ENCODE data around the gene HACE1.
"Not testable (repeated sequence)": the region's sequence is repeated elsewhere in the genome, so short reads cannot be mapped to it uniquely, and the experiment has no call there.

Gene HACE1

GRCh38 chr6:104859225-104860146, at the start of gene HACE1:
Gene HACE1 (minus strand): TSS chr6:104859919. CDS start chr6:104859642, 277 bp downstream.
- H3K4me3 ChIP-seq (ENCODE audit: low read depth, low read length) = peak within 1 kb of the TSS; percentile 80
- ChIA-PET CTCF (interaction anchor here (1.3 to 1.6 kb wide), 2 partner anchors 8 to 220 kb away, joined by 3 to 4 read pairs; no protein-coding TSS in a partner anchor), POLR2A (no interaction called here)
- TF ChIP-seq, protein P1, sequence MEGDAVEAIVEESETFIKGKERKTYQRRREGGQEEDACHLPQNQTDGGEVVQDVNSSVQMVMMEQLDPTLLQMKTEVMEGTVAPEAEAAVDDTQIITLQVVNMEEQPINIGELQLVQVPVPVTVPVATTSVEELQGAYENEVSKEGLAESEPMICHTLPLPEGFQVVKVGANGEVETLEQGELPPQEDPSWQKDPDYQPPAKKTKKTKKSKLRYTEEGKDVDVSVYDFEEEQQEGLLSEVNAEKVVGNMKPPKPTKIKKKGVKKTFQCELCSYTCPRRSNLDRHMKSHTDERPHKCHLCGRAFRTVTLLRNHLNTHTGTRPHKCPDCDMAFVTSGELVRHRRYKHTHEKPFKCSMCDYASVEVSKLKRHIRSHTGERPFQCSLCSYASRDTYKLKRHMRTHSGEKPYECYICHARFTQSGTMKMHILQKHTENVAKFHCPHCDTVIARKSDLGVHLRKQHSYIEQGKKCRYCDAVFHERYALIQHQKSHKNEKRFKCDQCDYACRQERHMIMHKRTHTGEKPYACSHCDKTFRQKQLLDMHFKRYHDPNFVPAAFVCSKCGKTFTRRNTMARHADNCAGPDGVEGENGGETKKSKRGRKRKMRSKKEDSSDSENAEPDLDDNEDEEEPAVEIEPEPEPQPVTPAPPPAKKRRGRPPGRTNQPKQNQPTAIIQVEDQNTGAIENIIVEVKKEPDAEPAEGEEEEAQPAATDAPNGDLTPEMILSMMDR (IDR thresholded peaks at IDR 0.05; ENCODE audit: insufficient read depth, low read length, missing control alignments) = peak; percentile 33
- DNase-seq (ENCODE audit: low read depth, low spot score) = peak; percentile 24

DNA sequence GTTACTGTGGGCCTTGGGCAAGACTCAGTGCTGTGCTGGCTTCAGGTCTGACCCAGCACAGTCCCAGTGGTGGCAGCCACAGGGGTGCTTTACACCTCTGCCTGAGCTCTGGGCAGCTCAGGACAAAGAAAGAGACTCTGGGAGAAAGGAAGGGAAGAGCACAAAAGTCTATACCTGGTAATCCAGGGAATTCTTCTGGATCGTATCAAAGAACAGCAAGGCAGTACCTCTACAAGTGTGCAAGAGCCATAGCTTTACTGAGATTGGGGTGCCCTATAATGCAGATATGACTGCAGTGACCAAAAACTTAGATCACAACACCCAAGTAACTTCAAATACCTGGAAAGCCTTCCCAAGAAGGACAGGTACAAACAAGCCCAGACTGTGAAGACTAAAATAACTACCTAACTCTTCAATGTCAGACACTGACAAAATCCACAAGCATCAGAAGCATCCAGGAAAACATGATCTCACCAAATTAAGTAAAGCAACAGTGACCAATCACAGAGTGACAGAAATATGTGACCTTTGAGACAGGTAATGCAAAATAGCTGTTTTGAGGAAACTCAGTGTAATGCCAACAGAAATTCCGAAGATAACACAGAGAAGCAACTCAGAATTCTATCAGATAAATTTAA, 49.3 kb upstream of the HACE1 start:
- DNase-seq (ENCODE audit: low read depth, low spot score) = no peak
- CTCF ChIA-PET = no interaction called here
- TF ChIP-seq, protein P1 (IDR thresholded peaks at IDR 0.05; ENCODE audit: insufficient read depth, low read length, missing control alignments) = no peak
- POLR2A ChIA-PET = no interaction called here
- no peak overlapping the region for H3K4me3 ChIP-seq (ENCODE audit: low read depth, low read length)

DNA sequence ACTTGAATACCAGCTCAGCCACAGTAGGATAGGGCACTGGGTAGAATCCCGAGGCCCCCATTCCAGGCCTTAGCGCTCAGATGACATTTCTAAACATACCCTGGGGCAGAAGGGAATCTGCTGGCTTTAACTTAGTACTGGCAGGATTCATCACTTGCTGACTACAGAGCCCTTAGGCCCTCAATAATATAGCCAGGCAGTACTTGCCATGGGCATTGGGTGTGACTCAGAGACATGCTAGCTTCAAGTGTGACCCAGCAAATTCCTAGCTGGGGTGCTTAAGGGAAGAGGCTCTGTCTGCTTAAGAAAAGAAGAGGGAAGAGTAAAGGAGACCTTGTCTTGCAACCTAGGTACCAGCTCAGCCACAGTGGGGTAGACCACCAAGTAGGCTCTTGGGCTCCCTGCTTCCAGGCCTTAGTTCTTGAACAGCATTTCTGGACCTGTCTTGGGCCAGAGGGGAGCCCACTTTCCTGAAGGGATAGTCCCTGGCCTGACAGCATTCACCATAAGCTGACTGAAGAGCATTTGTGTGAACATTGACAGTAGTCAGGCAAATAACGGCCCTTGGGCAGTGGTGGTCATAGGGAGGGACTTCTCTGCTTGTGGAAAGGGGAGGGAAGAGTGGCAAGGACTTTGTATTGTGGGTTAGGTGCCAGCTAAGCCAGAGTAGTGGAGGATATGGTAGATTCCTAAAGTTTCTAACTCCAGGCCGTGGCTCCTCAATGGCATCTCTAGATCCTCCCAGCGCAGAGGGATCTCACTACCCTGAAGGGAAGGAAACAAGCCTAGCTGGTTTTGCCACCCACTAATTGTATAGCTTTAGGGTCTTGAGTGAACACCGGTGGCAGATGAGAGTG, 48.5 kb upstream of the HACE1 start:
- DNase-seq (ENCODE audit: low read depth, low spot score) = peak; percentile 4
- ChIA-PET CTCF (no interaction called here), POLR2A (no interaction called here)
- H3K4me3 ChIP-seq (ENCODE audit: low read depth, low read length) = no peak overlapping the region
- TF ChIP-seq, protein P1 (IDR thresholded peaks at IDR 0.05; ENCODE audit: insufficient read depth, low read length, missing control alignments) = no peak

DNA sequence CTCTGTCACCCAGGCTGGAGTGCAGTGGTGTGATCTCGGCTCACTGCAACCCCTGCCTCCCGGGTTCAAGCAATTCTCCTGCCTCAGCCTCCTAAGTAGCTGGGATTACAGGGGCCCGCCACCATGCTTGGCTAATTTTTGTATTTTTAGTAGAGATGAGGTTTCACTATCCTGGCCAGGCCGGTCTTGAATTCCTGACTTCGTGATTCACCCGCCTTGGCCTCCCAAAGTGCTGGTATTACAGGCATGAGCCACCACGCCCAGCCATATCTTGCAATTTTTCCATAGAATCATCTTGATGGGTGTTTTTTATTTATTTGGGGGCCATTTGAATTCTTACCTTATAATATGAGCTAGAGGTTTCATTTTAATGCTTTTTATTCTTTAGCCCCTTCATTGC, 39.2 kb upstream of the HACE1 start:
- POLR2A ChIA-PET; DNase-seq (ENCODE audit: low read depth, low spot score); H3K4me3 ChIP-seq (ENCODE audit: low read depth, low read length): not testable (repeated sequence)
- CTCF ChIA-PET = interaction anchor here (2.2 to 7.7 kb wide), 2 partner anchors 172 to 180 kb away, joined by 7 to 58 read pairs; no protein-coding TSS in a partner anchor

DNA sequence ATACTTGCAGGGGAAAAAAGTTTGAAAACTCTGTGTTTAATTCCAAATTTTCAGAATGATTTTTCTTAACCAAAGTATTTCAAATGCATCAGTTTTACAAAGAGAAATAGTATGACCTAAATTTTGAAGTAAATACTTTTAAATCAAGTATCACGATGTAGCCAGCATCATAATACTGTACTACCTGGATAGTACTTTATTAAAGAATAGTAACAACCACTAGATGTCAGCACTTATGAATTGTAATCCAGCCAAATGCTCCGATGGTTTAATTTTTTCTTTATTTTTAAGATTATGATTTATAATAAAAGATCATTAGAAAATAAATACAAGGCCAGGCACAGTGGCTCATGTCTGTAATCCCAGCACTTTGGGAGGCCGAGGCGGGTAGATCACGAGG, 37.2 kb upstream of the HACE1 start:
- POLR2A ChIA-PET = no interaction called here

GRCh38 chr6:104888066-104888465, 28.3 kb upstream of the HACE1 start:
- POLR2A ChIA-PET = no interaction called here
- CTCF ChIA-PET = no interaction called here
- no peak for DNase-seq (ENCODE audit: low read depth, low spot score)
- TF ChIP-seq, protein P1 (IDR thresholded peaks at IDR 0.05; ENCODE audit: insufficient read depth, low read length, missing control alignments) = no peak
- no peak overlapping the region for H3K4me3 ChIP-seq (ENCODE audit: low read depth, low read length)

More for the DNA sequence above, 37.2 kb upstream of the HACE1 start:
- DNase-seq (ENCODE audit: low read depth, low spot score) = no peak
- TF ChIP-seq, protein P1 (IDR thresholded peaks at IDR 0.05; ENCODE audit: insufficient read depth, low read length, missing control alignments) = no peak
- no peak overlapping the region for H3K4me3 ChIP-seq (ENCODE audit: low read depth, low read length)
- CTCF ChIA-PET = interaction anchor here (1.4 to 7.7 kb wide), 2 partner anchors 21 to 182 kb away, joined by 3 to 58 read pairs; no protein-coding TSS in a partner anchor

Data from AG04449 (cell line).